ENCODE results near the gene KANSL1. TPM values are rescaled to one million over a fixed set of nuclear protein-coding genes. Genes with fewer than 3 reads are reported as not detected.
A peak's percentile ranks its signal among the peaks of the same experiment; 100 is the strongest.
"Not testable (repeated sequence)": the region's sequence is repeated elsewhere in the genome, so short reads cannot be mapped to it uniquely, and the experiment has no call there.

KANSL1 gene
- total and polyA plus RNA-seq, 9 of the 15 experiments (the other 6 are each of a cell fraction or from before 2014, with no cell fraction given), result 3.6 to 55.4 (median 31.8) TPM

- TF ChIP-seq, protein P1, sequence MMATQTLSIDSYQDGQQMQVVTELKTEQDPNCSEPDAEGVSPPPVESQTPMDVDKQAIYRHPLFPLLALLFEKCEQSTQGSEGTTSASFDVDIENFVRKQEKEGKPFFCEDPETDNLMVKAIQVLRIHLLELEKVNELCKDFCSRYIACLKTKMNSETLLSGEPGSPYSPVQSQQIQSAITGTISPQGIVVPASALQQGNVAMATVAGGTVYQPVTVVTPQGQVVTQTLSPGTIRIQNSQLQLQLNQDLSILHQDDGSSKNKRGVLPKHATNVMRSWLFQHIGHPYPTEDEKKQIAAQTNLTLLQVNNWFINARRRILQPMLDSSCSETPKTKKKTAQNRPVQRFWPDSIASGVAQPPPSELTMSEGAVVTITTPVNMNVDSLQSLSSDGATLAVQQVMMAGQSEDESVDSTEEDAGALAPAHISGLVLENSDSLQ (IDR thresholded peaks at IDR 0.05), result peak; percentile 99
- TF ChIP-seq SP1 (CRISPR knock-in tag; IDR thresholded peaks at IDR 0.05) (peak; percentile 46; the same call in 1 of the 2 replicates), POLR2G (IDR thresholded peaks at IDR 0.05; ENCODE audit: low read depth, low read length) (0 out of 2 replicates have a peak, but pooled peaks have one; percentile 41), PHF8 (IDR thresholded peaks at IDR 0.05; ENCODE audit: borderline replicate concordance, low read length) (peak; percentile 21; the same call in 1 of the 2 replicates), TBL1XR1 (IDR thresholded peaks at IDR 0.05; ENCODE audit: low read length in 2 of 2) (peak in 1 of 2 experiments; percentile 26; a peak in 1 of 4 replicates), ATF7 (IDR thresholded peaks at IDR 0.05) (0 out of 2 replicates have a peak, but pooled peaks have one; percentile 32), ATF4 (CRISPR knock-in tag; IDR thresholded peaks at IDR 0.05) (0 out of 2 replicates have a peak, but pooled peaks have one; percentile 27), BHLHE40 (IDR thresholded peaks at IDR 0.05; ENCODE audit: low read length) (0 out of 2 replicates have a peak, but pooled peaks have one; percentile 5), KDM1A (IDR thresholded peaks at IDR 0.05) (peak in 1 of 2 experiments; percentile 95; a peak in 2 of 4 replicates), ZEB2 (IDR thresholded peaks at IDR 0.05) (peak; percentile 51; the same call in 1 of the 2 replicates), PHF20 (IDR thresholded peaks at IDR 0.05; ENCODE audit: partially characterized antibody) (peak; percentile 50), EGR1 (conservative IDR thresholded peaks at IDR 0.05) (peak; percentile 57; the same call in 1 of the 2 replicates), ZNF444 (CRISPR knock-in tag; IDR thresholded peaks at IDR 0.05) (peak; percentile 97), CXXC5 (CRISPR knock-in tag; IDR thresholded peaks at IDR 0.05) (peak; percentile 66; the same call in 1 of the 2 replicates), ATF1 (tag; IDR thresholded peaks at IDR 0.05) (peak; percentile 46), NFYB (IDR thresholded peaks at IDR 0.05; ENCODE audit: extremely low read depth, insufficient read length) (peak; percentile 63), RBM25 (IDR thresholded peaks at IDR 0.05; ENCODE audit: low read depth, low read length, severe bottlenecking) (peak; percentile 60), RBFOX2 (IDR thresholded peaks at IDR 0.05; ENCODE audit: low read depth, low read length) (peak; percentile 46; the same call in 1 of the 2 replicates), MBD2 (IDR thresholded peaks at IDR 0.05; ENCODE audit: borderline replicate concordance, low read depth) (peak; percentile 96)
- TF ChIP-seq, protein P2, sequence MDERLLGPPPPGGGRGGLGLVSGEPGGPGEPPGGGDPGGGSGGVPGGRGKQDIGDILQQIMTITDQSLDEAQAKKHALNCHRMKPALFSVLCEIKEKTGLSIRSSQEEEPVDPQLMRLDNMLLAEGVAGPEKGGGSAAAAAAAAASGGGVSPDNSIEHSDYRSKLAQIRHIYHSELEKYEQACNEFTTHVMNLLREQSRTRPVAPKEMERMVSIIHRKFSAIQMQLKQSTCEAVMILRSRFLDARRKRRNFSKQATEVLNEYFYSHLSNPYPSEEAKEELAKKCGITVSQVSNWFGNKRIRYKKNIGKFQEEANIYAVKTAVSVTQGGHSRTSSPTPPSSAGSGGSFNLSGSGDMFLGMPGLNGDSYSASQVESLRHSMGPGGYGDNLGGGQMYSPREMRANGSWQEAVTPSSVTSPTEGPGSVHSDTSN (CRISPR knock-in tag; IDR thresholded peaks at IDR 0.05; ENCODE audit: low read depth), result peak; percentile 88
- TF ChIP-seq, protein P2 (tag; conservative IDR thresholded peaks at IDR 0.05; ENCODE audit: low read depth), result peak; percentile 99
- TF ChIP-seq ATF1 (CRISPR knock-in tag; IDR thresholded peaks at IDR 0.05), result not testable (repeated sequence)
- TF ChIP-seq, protein P3, sequence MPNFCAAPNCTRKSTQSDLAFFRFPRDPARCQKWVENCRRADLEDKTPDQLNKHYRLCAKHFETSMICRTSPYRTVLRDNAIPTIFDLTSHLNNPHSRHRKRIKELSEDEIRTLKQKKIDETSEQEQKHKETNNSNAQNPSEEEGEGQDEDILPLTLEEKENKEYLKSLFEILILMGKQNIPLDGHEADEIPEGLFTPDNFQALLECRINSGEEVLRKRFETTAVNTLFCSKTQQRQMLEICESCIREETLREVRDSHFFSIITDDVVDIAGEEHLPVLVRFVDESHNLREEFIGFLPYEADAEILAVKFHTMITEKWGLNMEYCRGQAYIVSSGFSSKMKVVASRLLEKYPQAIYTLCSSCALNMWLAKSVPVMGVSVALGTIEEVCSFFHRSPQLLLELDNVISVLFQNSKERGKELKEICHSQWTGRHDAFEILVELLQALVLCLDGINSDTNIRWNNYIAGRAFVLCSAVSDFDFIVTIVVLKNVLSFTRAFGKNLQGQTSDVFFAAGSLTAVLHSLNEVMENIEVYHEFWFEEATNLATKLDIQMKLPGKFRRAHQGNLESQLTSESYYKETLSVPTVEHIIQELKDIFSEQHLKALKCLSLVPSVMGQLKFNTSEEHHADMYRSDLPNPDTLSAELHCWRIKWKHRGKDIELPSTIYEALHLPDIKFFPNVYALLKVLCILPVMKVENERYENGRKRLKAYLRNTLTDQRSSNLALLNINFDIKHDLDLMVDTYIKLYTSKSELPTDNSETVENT (CRISPR knock-in tag; IDR thresholded peaks at IDR 0.05), result peak; percentile 76; the same call in 1 of the 2 replicates
Measured at GRCh38 chr17:46225274-46225794, 32.1 kb upstream of the KANSL1 start (continued).

All from K562 (cell line).